ENCODE data around the gene ASS1.

ASS1 gene

GRCh38 chr9:130548103-130548502 lies 103.3 kb downstream of the ASS1 start:
- TF ChIP-seq CTCF (IDR thresholded peaks at IDR 0.05) = no peak
- no peak overlapping the region for H3K27ac ChIP-seq
- H3K27me3 ChIP-seq = peaks cover 20% of the 10 kb centered on the region
- no peaks in the 10 kb centered on the region for H3K9me3 ChIP-seq
- H3K4me1 ChIP-seq (ENCODE audit: control insufficient read depth in 1 of 2, insufficient read depth in 1 of 2, low read depth in 1 of 2, low read length in 1 of 2) = no peaks in the 10 kb centered on the region
- no peaks in the 10 kb centered on the region for H3K36me3 ChIP-seq
- H3K4me3 ChIP-seq (ENCODE audit: low read depth in 1 of 2, low read length in 1 of 2) = no peak overlapping the region

GRCh38 chr9:130549093-130549735 lies 104.5 kb downstream of the ASS1 start:
- TF ChIP-seq CTCF (IDR thresholded peaks at IDR 0.05) = no peak
- peaks cover 9% of the 10 kb centered on the region for H3K27me3 ChIP-seq

More at GRCh38 chr9:130549093-130549735, 104.5 kb downstream of the ASS1 start:
- Histone ChIP-seq H3K9me3 (no peaks in the 10 kb centered on the region), H3K4me1 (ENCODE audit: control insufficient read depth in 1 of 2, insufficient read depth in 1 of 2, low read depth in 1 of 2, low read length in 1 of 2) (no peaks in the 10 kb centered on the region), H3K27ac (no peak overlapping the region), H3K4me3 (ENCODE audit: low read depth in 1 of 2, low read length in 1 of 2) (no peak overlapping the region), H3K36me3 (no peaks in the 10 kb centered on the region)
